Endodermal cell (in vitro differentiated cells): ENCODE data around the gene HSPG2. TPM values are rescaled to one million over a fixed set of nuclear protein-coding genes. Genes with fewer than 3 reads are reported as not detected.

Experiments
- DNase-seq: peaks from one replicate; pipeline ENCODE4 v3.0.0-alpha.2; 2017
- H3K27ac ChIP-seq: 2 replicates; pipeline ENCODE4 v1.5.1; 2013; ENCODE audit warnings: mild to moderate bottlenecking, low read depth, low read length, moderate library complexity
- H3K27me3 ChIP-seq: 2 replicates; pipeline ENCODE4 v1.6.1; 2013; ENCODE audit warnings: mild to moderate bottlenecking, low read length, moderate library complexity; ENCODE audit not compliant: insufficient read depth, control insufficient read depth, poor library complexity, severe bottlenecking
- H3K36me3 ChIP-seq: 2 replicates; pipeline ENCODE4 v1.7.0; 2013; ENCODE audit warnings: mild to moderate bottlenecking, low read length, moderate library complexity; ENCODE audit not compliant: control insufficient read depth, insufficient read depth
- H3K4me1 ChIP-seq: one replicate; pipeline ENCODE4 v1.7.0; 2013; ENCODE audit warnings: low read length; ENCODE audit not compliant: control insufficient read depth, insufficient read depth
- H3K4me3 ChIP-seq: 2 replicates; pipeline ENCODE4 v1.5.1; 2013; ENCODE audit warnings: mild to moderate bottlenecking, low read length, moderate library complexity
- H3K9ac ChIP-seq: 2 replicates; pipeline ENCODE4 v1.6.1; 2013; ENCODE audit warnings: mild to moderate bottlenecking, low read length, moderate library complexity; ENCODE audit not compliant: poor library complexity, severe bottlenecking; ENCODE audit errors: extremely low read depth
- H3K9me3 ChIP-seq: 2 replicates; pipeline ENCODE4 v1.6.1; 2013; ENCODE audit warnings: mild to moderate bottlenecking, low read length, moderate library complexity; ENCODE audit not compliant: control insufficient read depth
- H3K27ac Mint-ChIP-seq: 2 replicates; pipeline ENCODE4 v1.8.0; 2020; ENCODE audit warnings: mixed read lengths
- H3K27me3 Mint-ChIP-seq: 2 replicates; pipeline ENCODE4 v1.8.0; 2021; ENCODE audit warnings: mild to moderate bottlenecking, mixed read lengths; ENCODE audit not compliant: insufficient read depth
- H3K36me3 Mint-ChIP-seq: 2 replicates; pipeline ENCODE4 v1.8.0; 2020; ENCODE audit warnings: low read depth, mixed read lengths
- H3K4me1 Mint-ChIP-seq: 2 replicates; pipeline ENCODE4 v1.8.0; 2020; ENCODE audit warnings: mixed read lengths
- H3K4me3 Mint-ChIP-seq: 2 replicates; pipeline ENCODE4 v1.8.0; 2020; ENCODE audit warnings: mild to moderate bottlenecking, moderate library complexity, mixed read lengths
- H3K9me3 Mint-ChIP-seq: 2 replicates; pipeline ENCODE4 v1.8.0; 2020; ENCODE audit warnings: mild to moderate bottlenecking, mixed read lengths
- CTCF ChIP-seq: fragments of 200-600 bp; sonication (generic); conservative IDR thresholded peaks from 2 replicates; pipeline ENCODE4 v1.5.0; 2021; ENCODE audit warnings: antibody characterized with exemption, mild to moderate bottlenecking
- WGBS, 2 experiments: methylation state at CpG; one replicate each; pipeline versions ENCODE4 v1.1.5 to v1.1.7; 2013; ENCODE audit warnings: missing lambda C conversion rate in 2 of 2, mixed read lengths in 1 of 2; ENCODE audit not compliant: insufficient coverage in 1 of 2, insufficient read length in 1 of 2; 5-methylcytosine and 5-hydroxymethylcytosine counted together
- total RNA-seq, 2 donors: library from RNA; stranded (reverse); fragmentation: NEBNext Ultra II Directional in 1 of 2; extraction: Animal tissue kit (Norgen Biotek cat#: 25700) in 1 of 2; gene quantifications; 2 replicates in 1 of 2; 3 replicates in 1 of 2; pipeline ENCODE4 v1.2.1, GENCODE V29; 2021

Gene HSPG2
- total RNA-seq, 2 donors from 2014 or later: 222 to 227 TPM

GRCh38 chr1:21904454-21904703 is 32.7 kb downstream of the HSPG2 start:
- Mint-ChIP-seq H3K27ac (no peak overlapping the region), H3K27me3 (no peaks in the 10 kb centered on the region), H3K4me3 (no peak overlapping the region), H3K36me3 (peaks cover 5% of the 10 kb centered on the region), H3K9me3 (no peaks in the 10 kb centered on the region), H3K4me1 (peaks cover 11% of the 10 kb centered on the region)
- 96 to 100% methylated on average over 3 to 6 of the region's 6 CpGs for WGBS, 2 experiments
- Histone ChIP-seq H3K9ac (no peak overlapping the region), H3K27ac (no peak overlapping the region), H3K4me3 (no peak overlapping the region), H3K27me3 (no peaks in the 10 kb centered on the region), H3K4me1 (no peaks in the 10 kb centered on the region), H3K36me3 (peaks cover 33% of the 10 kb centered on the region), H3K9me3 (no peaks in the 10 kb centered on the region)
- TF ChIP-seq CTCF: no peak
- no peak for DNase-seq

DNA sequence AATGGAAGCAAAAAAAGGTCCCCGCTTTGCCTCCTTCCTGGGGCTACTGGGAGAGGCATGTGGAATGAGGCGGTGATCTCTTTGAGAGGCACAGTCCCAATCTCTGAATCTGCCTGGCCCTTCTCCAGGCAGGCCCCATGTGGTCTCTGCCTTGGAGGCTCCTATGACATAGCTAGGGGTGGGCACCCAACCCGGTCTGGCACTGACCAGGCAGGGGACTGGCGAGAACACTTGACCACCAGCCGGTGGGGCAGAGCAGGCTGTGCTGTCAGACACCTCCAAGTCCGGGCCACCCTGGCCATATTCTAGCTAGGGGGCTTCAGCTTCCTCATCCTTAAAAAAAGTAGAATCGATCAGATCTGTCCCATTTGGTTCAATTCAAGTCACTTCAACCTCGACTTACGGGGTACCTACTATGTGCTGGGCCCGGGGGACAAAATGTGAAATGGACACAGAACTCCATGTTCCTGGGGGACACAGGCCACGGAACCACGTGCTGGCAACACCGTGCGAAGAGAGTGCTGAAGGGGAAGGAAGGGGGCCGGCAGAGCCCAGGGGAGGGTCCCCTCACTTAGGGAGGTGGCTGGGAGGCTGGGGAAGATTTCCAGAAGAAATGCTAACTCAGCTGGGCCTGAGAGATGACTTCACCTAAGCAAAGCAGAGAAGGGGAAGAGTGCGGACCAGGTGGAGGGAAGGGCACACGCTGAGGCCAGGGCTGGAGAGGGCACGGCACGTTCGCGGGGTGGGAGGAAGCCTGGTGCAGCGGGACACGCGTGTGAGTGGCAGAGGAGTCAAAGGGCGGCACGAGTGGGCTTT is 33.3 kb downstream of the HSPG2 start:
- H3K9me3 Mint-ChIP-seq: no peaks in the 10 kb centered on the region
- Histone ChIP-seq H3K9me3 (no peaks in the 10 kb centered on the region), H3K9ac (no peak overlapping the region), H3K36me3 (peaks cover 38% of the 10 kb centered on the region), H3K4me1 (no peaks in the 10 kb centered on the region), H3K4me3 (no peak overlapping the region), H3K27me3 (no peaks in the 10 kb centered on the region), H3K27ac (no peak overlapping the region)
- peaks cover 5% of the 10 kb centered on the region for H3K36me3 Mint-ChIP-seq
- H3K27ac Mint-ChIP-seq: peak overlapping the region; percentile 79
- no peak for DNase-seq
- H3K4me1 Mint-ChIP-seq: peaks cover 11% of the 10 kb centered on the region
- 95 to 96% methylated on average over 15 to 26 of the region's 26 CpGs for WGBS, 2 experiments
- no peak overlapping the region for H3K4me3 Mint-ChIP-seq
- no peaks in the 10 kb centered on the region for H3K27me3 Mint-ChIP-seq
- no peak for TF ChIP-seq CTCF

GRCh38 chr1:21902026-21903012 is 34.8 kb downstream of the HSPG2 start:
- no peak overlapping the region for H3K4me3 ChIP-seq
- H3K4me1 ChIP-seq: no peaks in the 10 kb centered on the region
- H3K27ac ChIP-seq: peak overlapping the region; percentile 48
- Mint-ChIP-seq H3K27me3 (no peaks in the 10 kb centered on the region), H3K4me3 (no peak overlapping the region), H3K27ac (peak overlapping the region; percentile 88), H3K9me3 (no peaks in the 10 kb centered on the region), H3K4me1 (peaks cover 13% of the 10 kb centered on the region), H3K36me3 (peaks cover 11% of the 10 kb centered on the region)
- H3K9ac ChIP-seq: peak overlapping the region; percentile 34
- H3K27me3 ChIP-seq: no peaks in the 10 kb centered on the region
- H3K9me3 ChIP-seq: no peaks in the 10 kb centered on the region
- DNase-seq: no peak
- peaks cover 52% of the 10 kb centered on the region for H3K36me3 ChIP-seq
- 87 to 89% methylated on average over 16 to 20 of the region's 20 CpGs for WGBS, 2 experiments
- no peak for TF ChIP-seq CTCF
